Activated CD8-positive, alpha-beta memory T cell treated with anti-CD3 and anti-CD28 coated beads for 36 hours (primary cell): Measurements from ENCODE around the gene DNM3. TPM values are rescaled to one million over a fixed set of nuclear protein-coding genes. Genes with fewer than 3 reads are reported as not detected.

Experiments
- CTCF ChIA-PET: fragments of 350-600 bp; sonication (Branson Sonifier 250); formaldehyde crosslinking; loops from one replicate; lab custom pipeline; 2021; ENCODE audit warnings: antibody characterized with exemption; lab: Charles Lee
- POLR2A ChIA-PET: fragments of 350-600 bp; sonication (Branson Sonifier 250); formaldehyde crosslinking; loops from one replicate; lab custom pipeline; 2021; ENCODE audit warnings: antibody characterized with exemption; lab: Charles Lee
- total RNA-seq, 2 experiments: library from RNA; stranded (reverse); gene quantifications; one replicate each; pipeline ENCODE4 v1.2.3, GENCODE V29; 2021

DNM3 gene
- total RNA-seq, 2 experiments from 2014 or later, result 0.57 to 0.78 TPM

DNA sequence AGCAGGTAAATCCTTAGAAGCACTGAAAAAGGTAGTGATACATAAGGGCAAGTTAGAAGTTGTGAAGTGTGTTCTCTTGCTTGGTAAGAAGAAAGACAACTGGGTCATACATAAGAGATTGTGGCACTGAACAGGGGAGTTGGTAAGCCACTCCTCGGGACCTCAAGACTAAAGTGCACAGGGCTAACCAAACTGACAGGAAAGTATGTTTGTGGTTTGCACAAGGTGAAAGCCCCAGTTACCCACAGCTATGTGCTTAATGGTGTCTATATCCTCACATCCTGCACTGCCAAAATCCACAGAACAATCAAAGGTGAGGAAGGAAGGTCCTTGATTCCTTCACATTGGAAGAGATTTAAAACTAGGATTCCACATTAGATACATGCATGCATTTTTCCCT lies 276.5 kb downstream of the DNM3 start:
- ChIA-PET CTCF (no interaction called here), POLR2A (no interaction called here)

DNA sequence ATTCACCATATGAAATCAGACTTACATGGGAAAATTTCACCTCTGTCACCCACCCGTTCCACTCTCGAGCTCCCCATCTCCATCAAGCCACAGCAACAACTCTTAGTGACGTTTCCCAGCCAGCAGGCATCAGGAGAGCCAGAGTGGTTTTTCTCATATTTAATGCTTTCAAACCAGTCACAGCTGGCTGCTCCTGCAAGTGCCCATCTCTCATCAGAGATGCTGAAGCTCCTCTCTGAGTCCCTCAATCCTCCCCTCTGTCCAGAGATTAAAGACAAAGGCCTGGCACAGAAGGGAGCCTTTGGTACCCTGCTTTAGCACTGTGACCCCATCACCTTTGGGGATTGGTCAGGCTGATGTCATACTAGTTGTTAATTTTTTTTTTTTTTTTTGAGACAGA lies 277.3 kb downstream of the DNM3 start:
- ChIA-PET CTCF (no interaction called here), POLR2A (no interaction called here)

- CTCF ChIA-PET, result no interaction called here
- POLR2A ChIA-PET, result no interaction called here
Observed at GRCh38 chr1:172119184-172119583, 277.9 kb downstream of the DNM3 start.

DNA sequence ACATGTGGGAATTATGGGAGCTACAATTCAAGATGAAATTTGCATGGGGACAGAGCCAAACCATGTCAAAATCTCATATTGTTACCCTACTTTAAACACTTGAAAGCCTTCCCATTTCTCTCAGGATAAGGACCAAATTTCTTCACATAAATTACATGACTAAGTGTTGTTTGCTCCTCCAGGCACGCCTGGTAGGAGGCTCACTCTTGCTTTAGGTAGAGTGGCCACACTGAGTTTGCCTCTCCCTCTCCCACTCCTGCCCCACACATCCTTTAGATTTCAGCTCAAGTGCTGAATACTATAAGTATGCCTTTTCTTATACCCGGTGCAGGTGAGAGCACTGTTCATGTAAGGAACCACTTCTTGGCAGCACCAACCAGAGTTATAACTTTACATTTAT lies 279.1 kb downstream of the DNM3 start:
- ChIA-PET POLR2A (no interaction called here), CTCF (no interaction called here)

- ChIA-PET POLR2A (no interaction called here), CTCF (no interaction called here)
Observed at GRCh38 chr1:172121081-172121717, 279.9 kb downstream of the DNM3 start.

DNA sequence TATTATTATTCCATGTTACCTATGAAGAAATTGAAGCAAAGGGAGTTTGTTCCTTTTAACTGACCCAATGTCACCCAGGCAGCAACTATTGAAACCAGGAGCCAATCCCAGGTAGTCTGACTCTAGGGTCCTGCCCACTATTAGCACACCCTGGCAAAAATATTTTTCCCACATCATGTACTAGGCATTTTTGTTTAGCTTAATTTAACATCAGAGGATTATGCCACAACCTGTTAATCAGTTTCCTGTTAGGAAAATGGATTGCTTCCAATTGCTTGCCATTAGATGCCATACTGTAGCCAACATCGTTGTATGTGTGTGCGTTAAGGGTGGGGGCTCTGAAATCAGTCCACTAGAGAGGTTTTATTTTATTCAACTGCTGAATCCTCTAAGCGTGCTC lies 281.1 kb downstream of the DNM3 start:
- POLR2A ChIA-PET, result no interaction called here
- CTCF ChIA-PET, result no interaction called here

GRCh38 chr1:172125250-172125649 lies 284.0 kb downstream of the DNM3 start:
- CTCF ChIA-PET, result no interaction called here
- POLR2A ChIA-PET, result no interaction called here

DNA sequence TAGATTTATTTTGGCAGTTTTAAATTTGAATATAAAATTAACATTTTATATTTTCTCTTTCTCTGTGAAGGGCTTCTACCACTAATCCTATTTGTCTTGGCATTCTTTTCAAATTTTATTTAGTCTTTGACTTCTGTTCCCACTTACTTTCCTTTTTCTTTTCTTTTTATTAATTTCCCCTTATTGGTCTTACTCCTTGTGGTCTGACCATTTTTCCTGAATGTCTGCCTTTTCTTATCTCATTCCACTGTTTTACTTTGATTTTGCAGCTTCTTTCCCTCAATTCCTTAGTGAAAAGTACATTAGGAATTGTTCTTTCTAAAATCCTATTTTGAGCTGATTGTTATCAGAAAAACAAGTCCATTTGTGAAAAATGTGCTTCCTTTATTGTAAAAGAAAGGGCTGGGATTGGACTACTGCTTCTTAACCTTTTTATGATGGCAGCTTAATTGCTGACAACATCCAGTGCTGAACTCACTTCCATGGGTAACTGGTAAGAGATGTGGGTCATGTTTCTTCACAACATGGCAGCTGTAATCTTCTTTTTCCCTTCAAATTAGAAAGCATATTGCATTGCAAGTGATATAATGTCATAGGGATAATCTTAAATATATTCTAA lies 284.6 kb downstream of the DNM3 start:
- CTCF ChIA-PET, result no interaction called here

DNA sequence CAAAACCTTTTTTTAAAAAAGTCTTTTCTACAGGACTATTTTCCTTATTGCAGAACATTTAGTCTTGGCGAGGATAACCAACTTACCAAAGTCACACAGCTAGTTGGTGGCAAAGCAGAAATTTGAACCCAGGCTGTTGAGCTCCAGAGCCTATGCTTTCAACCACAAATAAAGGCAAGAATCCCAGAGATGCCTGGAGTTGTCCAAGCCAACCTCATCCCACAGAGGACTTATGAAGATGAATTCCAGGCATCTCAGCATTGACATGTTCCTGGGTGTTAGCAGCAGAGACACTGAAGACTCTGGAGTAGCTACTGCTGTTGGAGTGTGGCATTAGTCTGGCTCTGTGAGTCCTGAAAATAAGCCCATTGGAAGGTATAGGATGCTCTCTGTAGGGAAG lies 291.5 kb downstream of the DNM3 start:
- CTCF ChIA-PET, result no interaction called here
- POLR2A ChIA-PET, result no interaction called here

More for the DNA sequence above, 284.6 kb downstream of the DNM3 start:
- POLR2A ChIA-PET, result no interaction called here

DNA sequence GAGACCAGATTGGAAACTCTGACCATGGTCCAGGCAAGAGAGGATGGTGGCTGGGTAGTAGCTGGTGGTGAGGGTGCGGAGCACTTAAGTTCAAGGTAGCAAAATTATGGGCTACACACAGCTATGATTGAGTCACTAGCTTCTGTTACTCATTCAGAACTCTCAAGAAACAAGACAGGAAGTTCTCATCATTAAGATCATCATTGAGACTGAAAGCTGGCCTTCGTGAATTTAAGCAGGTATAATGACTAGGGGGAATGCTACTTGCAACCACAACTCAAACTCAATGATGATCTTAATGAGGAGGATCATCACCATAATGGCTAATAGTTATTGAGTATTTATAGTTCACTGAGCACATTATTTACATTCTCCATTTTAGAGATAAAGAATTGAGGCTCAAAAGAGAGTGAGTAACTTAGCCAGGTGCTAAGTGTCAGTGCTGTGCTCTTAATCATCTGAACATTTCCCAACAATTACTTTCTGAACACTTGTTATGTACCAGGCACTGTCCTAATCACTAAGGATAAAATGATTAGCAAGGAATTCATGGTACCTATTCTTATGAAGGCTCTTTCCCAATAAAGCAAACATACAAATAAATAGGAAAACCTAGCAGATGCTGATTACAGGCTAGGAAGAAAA lies 292.9 kb downstream of the DNM3 start:
- ChIA-PET CTCF (interaction anchor here (0.6 kb wide), 2 partner anchors 18 to 124 kb away, joined by 3 read pairs; no protein-coding TSS in a partner anchor), POLR2A (no interaction called here)

DNA sequence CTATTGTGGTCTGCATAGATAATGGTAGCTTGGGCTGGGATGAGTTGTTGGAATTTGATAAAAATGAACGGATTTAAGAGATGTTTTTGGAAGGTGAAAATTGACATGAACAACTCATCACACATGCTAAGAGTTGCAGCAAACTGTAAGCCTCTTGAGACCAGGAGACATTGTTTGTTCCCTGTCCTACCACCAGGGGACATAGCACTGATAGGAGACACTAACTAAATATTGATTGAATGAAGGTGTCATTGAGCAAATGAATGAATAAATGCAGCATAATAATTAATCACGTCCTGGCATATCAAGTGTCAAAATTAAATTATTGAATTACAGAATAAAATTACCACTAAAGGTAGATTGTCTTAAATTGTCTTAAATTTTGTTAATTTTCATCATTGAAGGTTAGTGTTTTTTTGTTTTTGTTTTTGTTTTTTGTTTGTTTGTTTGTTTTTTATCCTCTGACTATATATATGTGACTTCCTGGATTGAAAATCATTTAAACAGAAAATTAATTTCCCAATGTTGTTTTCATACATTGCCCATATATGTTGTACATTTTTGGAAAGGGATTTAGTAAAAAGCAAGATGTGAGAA lies 293.9 kb downstream of the DNM3 start:
- POLR2A ChIA-PET, result no interaction called here

DNA sequence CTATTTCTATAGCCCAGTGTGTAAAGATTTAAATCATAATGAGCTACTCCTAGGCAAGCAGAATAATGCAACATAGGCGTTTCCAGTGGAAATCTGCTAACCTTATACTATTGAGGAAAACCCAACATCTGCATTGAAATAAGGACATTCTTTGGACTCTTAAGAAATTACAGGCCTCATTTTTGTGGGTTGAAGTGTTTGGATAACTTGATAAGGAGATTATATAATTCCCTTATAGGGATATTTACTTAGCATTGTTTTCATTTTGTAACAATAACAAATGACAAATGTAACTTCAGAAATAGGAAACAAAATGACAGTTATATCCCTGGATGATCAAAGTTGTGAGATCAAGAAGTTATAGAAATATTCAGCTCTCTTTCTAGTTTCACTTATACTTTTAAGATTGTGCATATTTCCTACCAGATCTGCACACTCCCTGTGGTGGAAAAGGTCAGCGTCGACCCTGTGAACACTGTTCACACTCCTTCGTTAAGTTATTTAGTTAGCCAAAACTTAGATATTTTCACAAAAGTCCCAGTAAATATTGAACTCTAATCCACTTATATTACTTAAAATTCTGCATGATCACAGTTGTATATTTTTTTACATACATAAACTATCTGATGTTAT lies 294.8 kb downstream of the DNM3 start:
- ChIA-PET POLR2A (no interaction called here), CTCF (no interaction called here)

More for the DNA sequence above, 293.9 kb downstream of the DNM3 start:
- CTCF ChIA-PET, result no interaction called here

DNA sequence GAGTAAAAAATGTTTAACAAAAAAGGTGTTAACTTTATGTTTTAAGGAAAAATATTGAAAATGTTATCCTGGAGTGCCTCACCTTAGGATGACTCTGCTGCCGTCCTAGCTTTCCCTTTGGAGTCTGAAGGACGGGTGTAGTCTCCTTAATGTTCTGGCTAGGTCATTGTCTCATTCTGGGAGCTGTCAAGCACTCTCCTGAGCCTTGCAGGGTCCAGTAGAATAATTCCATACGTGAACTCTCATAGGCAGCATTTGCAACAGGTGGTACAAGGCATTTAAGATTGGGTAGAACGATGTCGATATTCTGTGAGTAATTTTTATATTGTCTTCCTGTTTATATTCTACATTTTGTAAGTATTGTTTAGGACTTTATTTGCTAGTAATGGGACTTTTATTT lies 295.6 kb downstream of the DNM3 start:
- POLR2A ChIA-PET, result no interaction called here
- CTCF ChIA-PET, result no interaction called here

DNA sequence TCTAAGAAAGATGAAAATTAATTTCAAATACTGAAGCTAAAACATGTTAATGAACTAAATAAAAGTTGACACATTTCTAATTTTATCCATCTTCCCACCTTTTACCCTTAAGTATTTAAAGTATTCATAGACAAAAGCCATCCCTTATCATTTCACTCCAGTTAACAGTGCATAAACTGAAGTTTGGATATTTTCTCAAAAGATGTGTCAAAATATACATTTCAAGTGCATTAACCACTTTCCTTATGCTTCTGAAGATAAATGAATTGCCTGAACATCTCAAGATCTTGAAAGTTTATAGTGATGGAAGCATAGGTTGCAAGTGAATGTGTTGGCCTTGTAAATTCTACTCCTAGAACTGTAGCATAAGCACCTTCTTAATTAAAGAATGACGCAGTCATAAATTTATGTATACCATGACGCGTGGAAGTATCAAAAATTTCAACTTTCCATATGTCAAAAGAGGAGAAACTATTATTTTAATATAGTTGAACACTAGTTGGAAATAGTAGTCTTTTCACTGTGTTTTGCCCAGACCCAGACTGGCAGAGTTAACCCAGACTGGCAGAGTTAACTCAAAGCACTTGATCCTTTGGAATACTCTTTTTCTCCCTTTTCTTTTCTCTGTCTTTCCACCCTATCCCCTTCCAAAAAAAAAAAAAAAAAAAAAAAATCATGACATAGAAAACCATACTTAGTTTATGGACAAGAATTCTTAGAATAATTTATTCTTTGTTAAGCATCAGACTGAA lies 296.6 kb downstream of the DNM3 start:
- ChIA-PET CTCF (no interaction called here), POLR2A (no interaction called here)

DNA sequence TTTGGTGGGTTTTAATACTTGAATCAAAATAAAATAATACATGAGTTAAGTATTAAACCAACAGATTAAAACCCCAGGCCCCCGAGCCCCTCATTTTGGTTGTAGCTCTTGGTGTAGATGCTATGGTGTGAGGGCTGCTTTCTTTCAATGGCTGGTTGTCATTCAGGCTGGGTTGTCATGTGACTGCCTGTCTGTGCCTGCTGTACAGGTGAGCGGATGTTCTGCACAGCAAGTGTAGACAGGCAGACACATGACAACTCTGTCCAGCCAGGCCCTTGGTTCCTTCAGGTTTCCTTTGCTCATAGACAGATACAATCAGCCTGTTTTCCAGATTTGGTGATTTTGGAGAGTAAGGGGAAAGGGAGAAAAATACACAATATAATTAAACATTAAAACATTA lies 297.3 kb downstream of the DNM3 start:
- ChIA-PET CTCF (no interaction called here), POLR2A (no interaction called here)

GRCh38 chr1:172139196-172139595 lies 297.9 kb downstream of the DNM3 start:
- POLR2A ChIA-PET, result no interaction called here
- CTCF ChIA-PET, result no interaction called here

DNA sequence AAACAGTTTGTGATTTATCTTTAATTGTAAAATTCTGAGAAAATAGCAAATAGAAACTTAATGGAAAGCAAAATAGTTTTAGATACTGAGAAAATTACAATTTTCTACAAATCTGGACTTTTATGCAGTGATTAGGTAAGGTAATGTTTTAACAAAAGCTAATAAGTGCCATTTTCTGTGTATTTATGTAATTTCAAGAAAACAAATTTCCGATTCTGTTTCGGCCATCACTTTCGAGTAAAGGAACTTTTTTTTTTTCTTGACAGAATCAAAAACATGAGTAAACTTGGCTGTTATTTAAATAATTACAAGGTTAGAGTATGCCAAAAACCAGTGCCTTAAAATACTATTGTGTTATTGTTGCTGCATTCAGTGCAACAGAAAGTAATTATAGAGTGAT lies 298.8 kb downstream of the DNM3 start:
- CTCF ChIA-PET, result no interaction called here
- POLR2A ChIA-PET, result no interaction called here

- CTCF ChIA-PET, result no interaction called here
- POLR2A ChIA-PET, result no interaction called here
Observed at GRCh38 chr1:172140591-172140990, 299.3 kb downstream of the DNM3 start.

- ChIA-PET POLR2A (no interaction called here), CTCF (no interaction called here)
Observed at GRCh38 chr1:172141341-172141881, 300.1 kb downstream of the DNM3 start.
